GM19023 (cell line): Measurements from ENCODE around the gene COL13A1.

Experiments
- ATAC-seq: cut with Tn5 transposase; IDR thresholded peaks from one replicate; pipeline ENCODE4 v1.9.1; 2021; ENCODE audit warnings: mild to moderate bottlenecking, moderate library complexity; ENCODE audit not compliant: unreplicated experiment

The COL13A1 gene

GRCh38 chr10:69801434-69802315 lies at the start of gene COL13A1:
TSS of gene COL13A1 (plus strand) at chr10:69801906. CDS start at chr10:69802424, 518 bp downstream.
- ATAC-seq, result no peak

GRCh38 chr10:69752479-69752878 lies 49.2 kb upstream of the COL13A1 start:
- ATAC-seq, result no peak

- ATAC-seq, result no peak
These were observed 45.4 kb upstream of the COL13A1 start for GRCh38 chr10:69756279-69756678.

- ATAC-seq, result no peak
These were observed 44.5 kb upstream of the COL13A1 start for GRCh38 chr10:69757206-69757552.

- ATAC-seq, result no peak
These were observed 44.0 kb upstream of the COL13A1 start for GRCh38 chr10:69757553-69758309.

- ATAC-seq, result no peak
These were observed 43.4 kb upstream of the COL13A1 start for GRCh38 chr10:69758310-69758728.

- no peak for ATAC-seq
These were observed 42.1 kb upstream of the COL13A1 start for GRCh38 chr10:69759641-69760040.

GRCh38 chr10:69760072-69760471 lies 41.6 kb upstream of the COL13A1 start:
- no peak for ATAC-seq

GRCh38 chr10:69761320-69761719 lies 40.4 kb upstream of the COL13A1 start:
- ATAC-seq, result no peak

- ATAC-seq, result no peak
These were observed 35.4 kb upstream of the COL13A1 start for GRCh38 chr10:69766161-69766910.

GRCh38 chr10:69767793-69768192 lies 33.9 kb upstream of the COL13A1 start:
- no peak for ATAC-seq

GRCh38 chr10:69768386-69768785 lies 33.3 kb upstream of the COL13A1 start:
- no peak for ATAC-seq

- no peak for ATAC-seq
These were observed 32.2 kb upstream of the COL13A1 start for GRCh38 chr10:69769395-69769992.

- ATAC-seq, result no peak
These were observed 28.6 kb upstream of the COL13A1 start for GRCh38 chr10:69772933-69773704.

GRCh38 chr10:69774596-69774995 lies 27.1 kb upstream of the COL13A1 start:
- no peak for ATAC-seq

GRCh38 chr10:69780077-69780476 lies 21.6 kb upstream of the COL13A1 start:
- ATAC-seq, result no peak

- no peak for ATAC-seq
These were observed 20.1 kb upstream of the COL13A1 start for GRCh38 chr10:69781576-69781975.

- no peak for ATAC-seq
These were observed 18.2 kb upstream of the COL13A1 start for GRCh38 chr10:69783515-69783914.

- ATAC-seq, result no peak
These were observed 14.9 kb upstream of the COL13A1 start for GRCh38 chr10:69786791-69787190.

- ATAC-seq, result no peak
These were observed 14.0 kb upstream of the COL13A1 start for GRCh38 chr10:69787681-69788080.
